A549 (cell line): ENCODE results near the gene SLC17A8. TPM values are rescaled to one million over a fixed set of nuclear protein-coding genes. Genes with fewer than 3 reads are reported as not detected.
A peak's percentile ranks its signal among the peaks of the same experiment; 100 is the strongest.
"Not testable (repeated sequence)": the region's sequence is repeated elsewhere in the genome, so short reads cannot be mapped to it uniquely, and the experiment has no call there.

ENCODE experiments used
- ATAC-seq, 2 experiments: fragments of 200-7000 bp in 1 of 2; fragments of >200 bp in 1 of 2; cut with Nextera tagmentation in 1 of 2; cut with Tn5 transposase in 1 of 2; 3 replicates each; pipeline versions ENCODE4 v1.8.0 to v1.9.1; 2018 to 2020; ENCODE audit warnings: mild to moderate bottlenecking in 1 of 2, moderate library complexity in 1 of 2
- CTCF ChIA-PET: fragments of 300-600 bp; sonication (Branson Sonifier 250); formaldehyde crosslinking; extraction: SDS; loops from one replicate; lab custom pipeline; 2021; ENCODE audit warnings: antibody characterized with exemption, inconsistent platforms; lab: Yijun Ruan, JAX
- POLR2A ChIA-PET: fragments of 350-600 bp; formaldehyde crosslinking; extraction: SDS; loops from one replicate; lab custom pipeline; 2021; ENCODE audit warnings: antibody characterized with exemption, inconsistent platforms; lab: Yijun Ruan, JAX
- DNase-seq, 2 experiments: peaks; one replicate each; pipeline versions ENCODE4 v3.0.0 to v3.0.0-alpha.2; 2011 to 2016; ENCODE audit warnings: low read depth in 1 of 2, low spot score in 1 of 2
- FAIRE-seq: peaks from 2 replicates; lab custom pipeline; 2011; peaks lifted over from hg19 to GRCh38; lab: Jason Lieb, UNC
- H3K27ac ChIP-seq, 2 experiments: fragments of >200 bp; sonication (Bioruptor Twin); formaldehyde crosslinking; 3 replicates each; pipeline ENCODE4 v1.5.1; 2016 to 2017
- H3K4me1 ChIP-seq: fragments of >200 bp; sonication (Bioruptor Twin); formaldehyde crosslinking; 3 replicates; pipeline ENCODE4 v1.6.1; 2016
- H3K4me2 ChIP-seq: fragments of >200 bp; sonication (Bioruptor Twin); formaldehyde crosslinking; 3 replicates; pipeline ENCODE4 v1.6.1; 2016
- H3K4me3 ChIP-seq: fragments of >200 bp; sonication (Bioruptor Twin); formaldehyde crosslinking; 3 replicates; pipeline ENCODE4 v1.5.1; 2016
- H3K9me3 ChIP-seq: fragments of >200 bp; sonication (Bioruptor Twin); formaldehyde crosslinking; 3 replicates; pipeline ENCODE4 v1.6.1; 2016
- BHLHE40 ChIP-seq: IDR thresholded peaks from 2 replicates; pipeline ENCODE4 v1.6.1; 2012; ENCODE audit warnings: low read depth, low read length, inconsistent platforms
- CEBPB ChIP-seq, 2 experiments: fragments of >200 bp in 1 of 2; sonication (Bioruptor Twin) in 1 of 2; formaldehyde crosslinking in 1 of 2; IDR thresholded peaks; 2 replicates each; pipeline ENCODE4 v1.6.1; 2012 to 2016
- E2F6 ChIP-seq: IDR thresholded peaks from 2 replicates; pipeline ENCODE4 v1.6.1; 2012; ENCODE audit warnings: low read depth, borderline replicate concordance
- ELK1 ChIP-seq: fragments of 150-350 bp; IDR thresholded peaks from 2 replicates; pipeline ENCODE4 v1.6.1; 2014; ENCODE audit warnings: low read depth, mild to moderate bottlenecking, low read length
- EP300 ChIP-seq, 2 experiments: fragments of >200 bp; sonication (Bioruptor Twin); formaldehyde crosslinking; IDR thresholded peaks; 2 replicates in 1 of 2; 3 replicates in 1 of 2; pipeline ENCODE4 v1.6.1; 2016 to 2017
- ESRRA ChIP-seq: fragments of 150-350 bp; IDR thresholded peaks from 2 replicates; pipeline ENCODE4 v1.6.1; 2014; ENCODE audit warnings: mild to moderate bottlenecking, low read length, borderline replicate concordance
- FOSL2 ChIP-seq, 2 experiments: fragments of 450-650 bp in 1 of 2; fragments of >200 bp in 1 of 2; sonication (Bioruptor Twin) in 1 of 2; formaldehyde crosslinking; IDR thresholded peaks; 2 replicates each; pipeline versions ENCODE4 v1.5.0 to v1.6.1; 2016 to 2020; ENCODE audit warnings: mild to moderate bottlenecking in 1 of 2, moderate library complexity in 1 of 2
- FOXS1 ChIP-seq: fragments of 250-450 bp; sonication (Bioruptor Pico); IDR thresholded peaks from 2 replicates; pipeline ENCODE4 v1.5.0; 2020; ENCODE audit warnings: mild to moderate bottlenecking, moderate library complexity
- GATA3 ChIP-seq: IDR thresholded peaks from 2 replicates; pipeline ENCODE4 v1.6.1; 2012; ENCODE audit warnings: borderline replicate concordance
- HEYL ChIP-seq: fragments of 250-450 bp; sonication (Bioruptor Pico); IDR thresholded peaks from 2 replicates; pipeline ENCODE4 v1.8.0; 2021; ENCODE audit warnings: mild to moderate bottlenecking, moderate library complexity
- HOXB13 ChIP-seq: fragments of 250-450 bp; sonication (Bioruptor Pico); IDR thresholded peaks from 2 replicates; pipeline ENCODE4 v1.5.0; 2020; ENCODE audit warnings: low read depth, mild to moderate bottlenecking, moderate library complexity
- JUNB ChIP-seq: fragments of >200 bp; sonication (Bioruptor Twin); formaldehyde crosslinking; IDR thresholded peaks from 2 replicates; pipeline ENCODE4 v1.6.1; 2016
- KDM5A ChIP-seq: fragments of 200-600 bp; sonication (generic); IDR thresholded peaks from 2 replicates; pipeline ENCODE4 v1.6.1; 2016; ENCODE audit warnings: antibody characterized with exemption, mild to moderate bottlenecking
- PBX3 ChIP-seq: IDR thresholded peaks from 2 replicates; pipeline ENCODE4 v1.6.1; 2012
- POLR2A ChIP-seq: IDR thresholded peaks from 2 replicates; pipeline ENCODE4 v1.6.1; 2012; ENCODE audit warnings: mild to moderate bottlenecking, low read length
- POLR2AphosphoS2 ChIP-seq: conservative IDR thresholded peaks from 2 replicates; pipeline ENCODE4 v1.6.1; 2012; ENCODE audit warnings: low read length, improper control_type of control experiment, inconsistent platforms
- RAD21 ChIP-seq, 2 experiments: fragments of >200 bp in 1 of 2; sonication (Bioruptor Twin) in 1 of 2; formaldehyde crosslinking in 1 of 2; IDR thresholded peaks in 1 of 2; conservative IDR thresholded peaks in 1 of 2; 2 replicates in 1 of 2; 3 replicates in 1 of 2; pipeline ENCODE4 v1.6.1; 2012 to 2018; ENCODE audit warnings: inconsistent platforms in 1 of 2
- REST ChIP-seq: fragments of 200-600 bp; sonication (generic); IDR thresholded peaks from 2 replicates; pipeline ENCODE4 v1.6.1; 2016; ENCODE audit warnings: antibody characterized with exemption, mild to moderate bottlenecking, moderate library complexity
- RNF2 ChIP-seq: fragments of 200-600 bp; sonication (generic); IDR thresholded peaks from 2 replicates; pipeline ENCODE4 v1.6.1; 2016; ENCODE audit warnings: low read depth, mild to moderate bottlenecking, antibody characterized with exemption, moderate library complexity, borderline replicate concordance
- SREBF2 ChIP-seq: fragments of 450-650 bp; IDR thresholded peaks from 2 replicates; pipeline ENCODE4 v1.6.1; 2014; ENCODE audit warnings: mild to moderate bottlenecking, moderate library complexity
- TFCP2L1 ChIP-seq: fragments of 250-450 bp; sonication (Bioruptor Pico); IDR thresholded peaks from 2 replicates; pipeline ENCODE4 v1.5.0; 2021; ENCODE audit warnings: mild to moderate bottlenecking
- ZC3H11A ChIP-seq: fragments of 450-650 bp; IDR thresholded peaks from 2 replicates; pipeline ENCODE4 v1.6.1; 2014; ENCODE audit warnings: antibody characterized with exemption, mild to moderate bottlenecking
- ZNF302 ChIP-seq: fragments of 250-450 bp; sonication (Bioruptor Pico); IDR thresholded peaks from 2 replicates; pipeline ENCODE4 v1.9.0; 2021; ENCODE audit warnings: inconsistent platforms, mild to moderate bottlenecking, moderate library complexity
- WGBS: methylation state at CpG from one replicate; pipeline ENCODE4 v1.1.6; 2017; ENCODE audit errors: missing lambda C conversion rate; 5-methylcytosine and 5-hydroxymethylcytosine counted together
- polyA plus RNA-seq, 4 experiments: library from polyadenylated mRNA; depleted of rRNA in 3 of 4; stranded (reverse); fragments of >200 nt; fragmentation: RNase III in 1 of 4; extraction: RNeasy Plus Mini Kit Qiagen cat#74134 plus additional on column Dnase treatment in 1 of 4; gene quantifications; 2 replicates in 3 of 4; 3 replicates in 1 of 4; pipeline ENCODE4 v1.2.3, GENCODE V29; 2011 to 2017

The SLC17A8 gene
- polyA plus RNA-seq, 2 of the 4 experiments (the other 2 are of a cell fraction), result 0.03 to 0.04 TPM

GRCh38 chr12:100427078-100427477 lies 70.2 kb downstream of the SLC17A8 start:
- Histone ChIP-seq H3K4me3 (no peak overlapping the region), H3K9me3 (peaks cover 9% of the 10 kb centered on the region; the same call in 1 of the 3 replicates), H3K4me1 (peaks cover 12% of the 10 kb centered on the region), H3K27ac (peak overlapping the region; percentile 40 to 65; a peak in 3 of 6 replicates), H3K4me2 (peak overlapping the region; percentile 48; the same call in 2 of the 3 replicates)
- ChIA-PET CTCF (interaction anchor here (1.2 kb wide), 1 partner anchor 22 kb away, joined by 3 read pairs; no protein-coding TSS in a partner anchor), POLR2A (no interaction called here)
- FAIRE-seq (no peak), DNase-seq (peak; percentile 35 to 49), ATAC-seq (peak; percentile 97 to 98)
- WGBS, result 4% methylated on average over 3 of the region's 3 CpGs
- TF ChIP-seq SREBF2 (no peak), ELK1 (no peak), FOSL2 (IDR thresholded peaks at IDR 0.05) (0 out of 2 replicates have a peak, but pooled peaks have one; percentile 14), FOSL2 (CRISPR knock-in tag; IDR thresholded peaks at IDR 0.05) (peak; percentile 63), JUNB (peak; percentile 37; the same call in 1 of the 2 replicates), FOXS1 (CRISPR knock-in tag) (no peak)

- H3K27ac ChIP-seq, FAIRE-seq, H3K4me2 ChIP-seq, ATAC-seq, H3K9me3 ChIP-seq, DNase-seq, H3K4me3 ChIP-seq, POLR2A ChIA-PET, CTCF ChIA-PET: not testable (repeated sequence)
- 40% methylated on average over 1 of the region's 32 CpGs for WGBS
- peaks cover 12% of the 10 kb centered on the region for H3K4me1 ChIP-seq
Measured at GRCh38 chr12:100430251-100430650, 73.4 kb downstream of the SLC17A8 start.

GRCh38 chr12:100433701-100434100 lies 76.8 kb downstream of the SLC17A8 start:
- Histone ChIP-seq H3K9me3 (no peaks in the 10 kb centered on the region), H3K4me2 (no peak overlapping the region), H3K4me1 (no peaks in the 10 kb centered on the region), H3K27ac (no peak overlapping the region)
- WGBS, result 21% methylated on average over 2 of the region's 2 CpGs
- ATAC-seq, result no peak
- TF ChIP-seq ESRRA (no peak), POLR2AphosphoS2 (no peak), E2F6 (no peak), POLR2A (no peak), PBX3 (no peak), TFCP2L1 (no peak), ZC3H11A (no peak), HOXB13 (CRISPR knock-in tag) (no peak), SREBF2 (no peak), BHLHE40 (no peak), RAD21 (conservative IDR thresholded peaks at IDR 0.05 in 1 of 2, IDR thresholded peaks at IDR 0.05 in 1 of 2) (no peak), HEYL (CRISPR knock-in tag) (no peak)
- TF ChIP-seq, all 56 proteins: peak for 0
- no peak for DNase-seq
- ChIA-PET POLR2A (no interaction called here), CTCF (interaction anchor here (1.4 kb wide), 1 partner anchor 32 kb away, joined by 4 read pairs; no protein-coding TSS in a partner anchor)
- no peak overlapping the region for H3K4me3 ChIP-seq
- FAIRE-seq, result no peak

GRCh38 chr12:100434177-100434576 lies 77.3 kb downstream of the SLC17A8 start:
- TF ChIP-seq BHLHE40 (no peak), CEBPB (IDR thresholded peaks at IDR 0.05) (no peak), ZNF302 (no peak), EP300 (IDR thresholded peaks at IDR 0.05) (no peak), JUNB (no peak), REST (no peak), KDM5A (no peak), PBX3 (no peak), GATA3 (no peak), RNF2 (no peak)
- ATAC-seq (no peak), FAIRE-seq (no peak), DNase-seq (no peak)
- ChIA-PET CTCF (no interaction called here), POLR2A (no interaction called here)
- H3K4me2 ChIP-seq, result no peak overlapping the region
- H3K9me3 ChIP-seq, result no peaks in the 10 kb centered on the region
- no peak overlapping the region for H3K4me3 ChIP-seq
- H3K4me1 ChIP-seq, result no peaks in the 10 kb centered on the region
- H3K27ac ChIP-seq, result no peak overlapping the region
